Kidney capillary endothelial cell (primary cell): ENCODE results near the gene MAPKAPK2.
"Not testable (repeated sequence)": the region's sequence is repeated elsewhere in the genome, so short reads cannot be mapped to it uniquely, and the experiment has no call there.

ENCODE experiments used
- DNase-seq: peaks from one replicate; pipeline ENCODE4 v3.0.0-alpha.2; 2018; ENCODE audit warnings: low spot score

The MAPKAPK2 gene

DNA sequence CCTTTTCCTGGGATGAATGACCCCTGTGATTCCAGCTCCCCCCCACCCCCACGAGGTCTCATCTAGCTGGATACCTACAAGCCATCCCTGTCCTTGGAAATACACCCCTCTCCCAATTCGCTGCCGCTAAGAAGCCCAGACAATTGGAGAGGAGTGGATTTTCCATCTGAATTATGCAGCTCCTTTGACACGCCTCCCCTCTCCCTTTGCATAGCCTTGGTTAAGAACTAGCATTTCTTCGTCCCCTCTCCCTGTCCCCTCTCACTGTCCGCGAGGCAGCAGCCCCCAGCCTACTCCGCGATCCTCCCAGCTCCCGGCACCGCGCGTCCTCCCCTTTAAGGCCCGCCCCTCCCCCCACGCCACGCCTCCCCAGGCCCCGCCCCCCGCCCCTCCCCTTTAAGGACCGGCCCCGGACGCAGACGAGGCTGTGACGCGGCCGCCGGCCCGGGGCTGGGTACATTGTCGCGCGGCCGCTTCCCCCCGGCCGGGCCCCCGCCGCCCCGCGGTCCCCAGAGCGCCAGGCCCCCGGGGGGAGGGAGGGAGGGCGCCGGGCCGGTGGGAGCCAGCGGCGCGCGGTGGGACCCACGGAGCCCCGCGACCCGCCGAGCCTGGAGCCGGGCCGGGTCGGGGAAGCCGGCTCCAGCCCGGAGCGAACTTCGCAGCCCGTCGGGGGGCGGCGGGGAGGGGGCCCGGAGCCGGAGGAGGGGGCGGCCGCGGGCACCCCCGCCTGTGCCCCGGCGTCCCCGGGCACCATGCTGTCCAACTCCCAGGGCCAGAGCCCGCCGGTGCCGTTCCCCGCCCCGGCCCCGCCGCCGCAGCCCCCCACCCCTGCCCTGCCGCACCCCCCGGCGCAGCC is at the start of gene MAPKAPK2:
Gene MAPKAPK2 (plus strand): TSS at position 428 of the 856 bp plus-strand sequence. CDS start 325 bp downstream, at position 753.
- DNase-seq, result peak; percentile 33

DNA sequence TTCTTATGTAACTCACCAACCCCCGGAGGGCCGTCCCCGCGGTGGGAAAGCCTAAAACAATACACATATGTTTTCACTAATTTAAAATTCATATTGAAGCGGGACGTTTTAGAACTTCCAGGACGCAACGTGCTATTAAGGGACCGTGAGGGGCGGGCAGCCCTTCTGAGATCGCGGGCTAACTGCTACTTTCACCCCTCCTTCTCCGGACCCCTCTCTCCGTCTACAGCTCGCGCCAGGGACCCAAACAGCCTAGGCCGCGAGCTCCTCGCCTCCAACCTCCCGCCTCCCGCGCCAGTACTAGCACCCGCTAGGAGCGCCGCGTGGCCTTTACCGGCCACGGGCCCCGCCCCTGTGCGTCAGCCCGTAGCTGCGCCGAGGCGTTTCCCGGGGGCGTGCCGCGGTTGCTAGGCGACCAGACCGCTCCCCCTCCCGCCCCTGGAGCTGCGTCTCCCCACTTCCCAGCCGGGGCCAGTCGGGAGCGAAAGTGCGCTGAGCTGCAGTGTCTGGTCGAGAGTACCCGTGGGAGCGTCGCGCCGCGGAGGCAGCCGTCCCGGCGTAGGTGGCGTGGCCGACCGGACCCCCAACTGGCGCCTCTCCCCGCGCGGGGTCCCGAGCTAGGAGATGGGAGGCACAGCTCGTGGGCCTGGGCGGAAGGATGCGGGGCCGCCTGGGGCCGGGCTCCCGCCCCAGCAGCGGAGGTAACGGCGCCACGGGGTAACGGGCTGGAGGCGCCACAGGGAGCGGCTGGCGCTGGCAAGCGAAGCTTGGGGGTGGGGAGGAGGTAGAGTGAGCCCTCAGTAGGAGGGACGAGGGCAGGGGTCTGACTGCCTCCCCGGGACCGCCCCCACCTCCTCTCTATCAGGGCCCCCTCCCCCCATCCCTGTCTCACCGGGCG is 49.4 kb upstream of the MAPKAPK2 start, which contains the start of gene DYRK3:
Gene DYRK3 (plus strand): TSS at position 457 of the 898 bp plus-strand sequence. CDS start 168 bp downstream, at position 625.
- peak; percentile 90 for DNase-seq

DNA sequence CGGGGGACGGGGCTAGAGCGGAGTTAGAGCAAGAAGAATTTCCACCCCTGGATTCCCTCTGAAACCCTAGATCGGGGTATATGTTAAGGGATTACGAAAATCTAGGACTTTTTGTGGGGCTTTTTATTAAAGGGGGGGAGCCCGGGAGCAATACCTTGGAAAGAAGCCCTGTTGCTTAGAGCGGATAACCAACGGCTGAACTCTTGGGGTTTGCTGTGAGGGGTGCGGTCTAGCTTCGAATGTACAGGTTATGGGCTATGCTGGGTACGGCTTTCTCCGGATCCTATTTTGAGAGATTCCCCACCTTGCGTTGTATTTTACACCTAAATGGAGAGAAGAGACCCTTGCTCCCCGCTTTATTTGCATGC is 48.7 kb upstream of the MAPKAPK2 start:
- DNase-seq, result no peak

DNA sequence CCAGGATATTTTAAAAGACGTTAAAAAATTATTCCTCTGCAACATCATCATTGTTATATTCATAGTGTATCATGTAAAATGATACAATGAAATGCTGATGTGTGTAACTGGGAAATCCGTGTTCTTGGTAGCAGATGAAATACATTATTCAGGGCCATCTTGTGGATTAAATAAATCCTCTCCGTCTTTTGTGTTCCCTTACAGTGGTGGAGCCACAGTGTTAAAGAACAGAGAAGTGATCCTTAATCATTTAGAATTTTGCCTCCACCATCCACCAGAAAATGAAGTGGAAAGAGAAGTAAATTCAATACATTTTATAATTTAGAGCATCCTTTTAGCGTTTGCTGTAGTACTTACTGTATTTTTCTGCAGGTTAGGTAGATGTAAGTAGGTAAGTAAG is 48.0 kb upstream of the MAPKAPK2 start:
- DNase-seq, result peak; percentile 12

DNA sequence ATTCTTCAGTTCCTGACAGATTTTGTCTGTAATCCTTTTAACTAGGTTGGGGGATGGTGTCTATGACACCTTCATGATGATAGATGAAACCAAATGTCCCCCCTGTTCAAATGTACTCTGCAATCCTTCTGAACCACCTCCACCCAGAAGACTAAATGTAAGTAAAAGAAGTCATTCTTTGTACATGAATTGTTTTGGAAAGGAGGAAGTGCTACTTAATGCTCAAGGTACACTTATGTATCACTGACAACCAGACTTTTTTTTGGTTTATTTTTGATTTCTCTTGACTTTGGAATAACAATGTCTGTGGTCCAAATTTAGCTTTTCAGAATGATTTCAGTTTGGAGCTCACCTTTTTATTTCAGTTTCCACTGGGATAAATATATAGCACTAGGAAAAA is 47.1 kb upstream of the MAPKAPK2 start:
- no peak for DNase-seq

DNA sequence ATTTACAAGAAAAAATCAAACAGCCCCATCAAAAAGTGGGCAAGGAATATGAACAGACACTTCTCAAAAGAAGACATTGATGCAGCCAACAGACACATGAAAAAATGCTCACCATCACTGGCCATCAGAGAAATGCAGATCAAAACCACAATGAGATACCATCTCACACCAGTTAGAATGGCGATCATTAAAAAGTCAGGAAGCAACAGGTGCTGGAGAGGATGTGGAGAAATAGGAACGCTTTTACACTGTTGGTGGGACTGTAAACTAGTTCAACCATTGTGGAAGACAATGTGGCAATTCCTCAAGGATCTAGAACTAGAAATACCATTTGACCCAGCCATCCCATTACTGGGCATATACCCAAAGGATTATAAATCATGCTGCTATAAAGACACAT is 42.6 kb upstream of the MAPKAPK2 start:
- DNase-seq, result not testable (repeated sequence)

DNA sequence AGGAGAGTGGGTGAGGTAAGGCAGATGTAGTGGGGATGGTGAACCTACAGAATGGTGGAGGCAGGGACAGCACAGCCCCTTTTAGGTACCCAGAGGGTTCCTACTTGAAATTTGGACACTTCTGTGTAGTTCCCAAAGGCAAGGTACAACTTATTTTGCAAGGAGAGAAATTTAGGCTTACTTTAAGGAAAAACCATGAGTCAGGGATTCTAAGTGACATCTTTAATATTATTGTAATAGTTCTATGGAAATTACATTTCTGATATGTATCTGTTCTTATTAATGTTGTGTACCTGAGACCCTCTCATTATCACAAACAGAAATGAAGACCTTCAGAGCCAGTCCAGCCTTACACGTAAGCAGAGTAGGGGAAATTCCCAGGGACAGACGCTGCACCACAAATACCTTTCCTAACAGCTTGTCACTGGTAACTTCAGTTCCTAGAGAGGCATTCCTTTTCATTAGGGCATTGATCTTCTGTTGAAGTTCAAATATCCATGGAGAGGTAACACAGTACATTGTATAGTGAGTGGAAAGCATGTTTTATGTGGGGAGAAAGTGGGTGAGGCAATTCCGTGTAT is 41.5 kb upstream of the MAPKAPK2 start:
- no peak for DNase-seq

DNA sequence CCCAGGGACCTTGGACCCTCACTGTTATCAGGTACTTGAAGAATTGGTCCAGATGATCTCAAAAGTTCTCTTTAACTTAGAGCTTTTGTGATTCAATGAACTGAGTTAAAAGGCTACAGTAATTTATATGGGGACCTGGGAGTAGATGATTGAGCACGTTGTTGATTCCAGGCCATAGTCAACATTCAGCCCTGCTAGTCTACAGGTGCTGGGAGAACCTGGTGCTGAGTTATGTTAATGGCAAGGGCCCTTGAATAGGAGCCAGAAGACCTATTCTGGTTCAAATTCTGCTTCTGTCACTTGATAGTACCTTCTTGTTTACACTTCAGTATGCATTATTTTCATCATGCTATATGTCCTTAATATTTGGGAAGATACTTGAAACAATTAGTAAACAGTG is 38.2 kb upstream of the MAPKAPK2 start:
- DNase-seq, result no peak

DNA sequence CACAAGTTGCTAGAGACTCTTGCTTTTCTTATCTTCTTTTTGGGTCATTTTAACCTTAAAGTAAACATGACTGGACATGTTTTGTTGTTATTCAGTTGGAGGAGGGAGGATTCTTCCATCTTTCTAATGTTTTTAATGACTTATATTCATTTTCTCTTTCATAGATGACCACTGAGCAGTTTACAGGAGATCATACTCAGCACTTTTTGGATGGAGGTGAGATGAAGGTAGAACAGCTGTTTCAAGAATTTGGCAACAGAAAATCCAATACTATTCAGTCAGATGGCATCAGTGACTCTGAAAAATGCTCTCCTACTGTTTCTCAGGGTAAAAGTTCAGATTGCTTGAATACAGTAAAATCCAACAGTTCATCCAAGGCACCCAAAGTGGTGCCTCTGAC is 37.5 kb upstream of the MAPKAPK2 start:
- no peak for DNase-seq

DNA sequence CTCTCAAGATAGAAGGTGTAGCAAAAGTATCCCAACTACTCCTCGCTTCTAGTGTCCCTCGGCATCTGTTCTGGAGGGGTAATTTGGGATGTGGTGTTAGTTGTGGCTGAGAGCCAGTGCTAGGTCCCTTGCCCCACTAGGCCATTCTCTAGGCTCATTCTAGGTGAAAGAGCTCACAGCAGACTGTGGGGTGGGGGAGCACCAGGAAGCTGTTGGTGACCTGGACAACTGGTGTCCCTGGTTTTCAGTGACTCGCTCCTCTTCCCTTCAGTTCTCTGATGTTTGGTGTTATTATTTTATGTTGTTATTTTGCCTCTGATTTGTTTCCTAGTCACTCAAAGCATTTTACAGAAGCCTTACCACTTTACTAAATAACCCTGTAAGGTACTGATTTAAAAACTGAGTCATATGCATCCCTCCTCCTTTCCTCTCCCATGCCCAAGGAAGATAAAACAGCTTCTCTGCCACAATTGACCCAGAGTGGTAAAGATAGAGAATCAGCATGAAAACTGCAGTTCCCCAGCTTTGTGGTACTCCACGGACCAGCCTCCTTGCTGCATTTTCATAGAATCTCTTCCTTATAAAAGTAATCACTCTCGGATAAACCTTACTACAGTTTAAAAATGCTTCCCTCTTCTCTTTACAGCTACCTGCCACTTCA is 35.3 kb upstream of the MAPKAPK2 start:
- peak; percentile 20 for DNase-seq

DNA sequence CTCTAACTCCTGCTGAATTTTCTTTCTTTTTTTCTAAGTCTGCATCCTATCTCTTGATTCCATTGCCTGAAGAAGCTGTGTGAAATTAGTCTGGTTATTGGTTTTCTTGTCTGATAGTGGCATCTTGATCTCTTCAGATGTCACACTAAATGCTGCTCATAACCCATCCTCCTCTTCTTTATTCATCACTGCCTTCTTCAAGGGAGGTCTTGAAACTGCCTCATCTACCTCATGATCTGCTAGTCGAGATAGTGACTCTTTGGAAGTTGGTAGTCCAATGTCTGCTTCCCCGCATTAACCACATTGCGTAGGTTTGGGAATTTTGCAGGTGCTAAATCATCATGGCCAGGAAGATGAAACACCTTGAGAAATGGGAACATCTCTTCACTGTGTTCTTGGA is 33.7 kb upstream of the MAPKAPK2 start:
- no peak for DNase-seq

DNA sequence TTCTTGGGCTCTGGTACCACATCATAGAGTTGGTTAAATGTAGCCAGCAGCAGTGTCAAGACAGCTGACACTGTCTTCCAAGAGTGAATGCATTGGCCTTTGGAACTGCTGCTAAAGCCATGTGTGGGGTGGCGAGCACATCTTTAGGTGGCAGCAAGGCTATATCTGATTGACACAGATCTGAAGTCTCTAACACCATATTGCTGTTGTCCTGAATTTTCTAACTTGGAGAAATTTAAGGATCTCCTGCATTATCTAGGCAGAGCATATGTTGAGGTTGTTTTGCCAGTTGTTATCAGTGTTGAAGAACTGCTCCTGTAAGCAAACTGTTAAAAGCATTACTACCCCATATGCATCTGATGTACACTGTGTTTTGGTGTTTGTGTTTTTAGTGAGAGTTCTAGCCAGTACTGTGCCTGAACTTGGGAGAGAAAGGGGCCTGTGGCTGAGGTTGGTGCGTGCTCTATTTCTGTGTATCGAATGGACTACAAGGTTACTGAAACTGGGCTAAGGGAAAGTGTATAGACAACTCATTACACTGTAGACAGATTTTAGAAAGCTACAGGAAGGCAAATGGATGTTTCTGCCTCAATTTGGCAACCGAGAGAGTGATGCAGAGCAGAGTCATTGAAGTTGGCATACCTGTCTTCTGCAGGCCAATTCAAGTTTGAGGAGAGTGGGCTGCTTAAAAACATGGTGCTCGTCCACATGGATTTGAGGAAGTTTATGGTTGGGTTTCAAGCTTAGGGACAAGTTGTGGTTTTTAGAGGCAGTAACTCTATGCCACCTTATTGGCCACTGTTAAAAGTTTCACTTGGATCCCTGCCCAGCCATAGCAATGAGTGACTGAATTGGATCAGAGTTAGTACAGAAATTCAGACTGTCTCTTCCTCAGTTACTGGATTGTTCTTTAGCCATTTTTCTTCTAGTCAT is 32.5 kb upstream of the MAPKAPK2 start:
- no peak for DNase-seq

DNA sequence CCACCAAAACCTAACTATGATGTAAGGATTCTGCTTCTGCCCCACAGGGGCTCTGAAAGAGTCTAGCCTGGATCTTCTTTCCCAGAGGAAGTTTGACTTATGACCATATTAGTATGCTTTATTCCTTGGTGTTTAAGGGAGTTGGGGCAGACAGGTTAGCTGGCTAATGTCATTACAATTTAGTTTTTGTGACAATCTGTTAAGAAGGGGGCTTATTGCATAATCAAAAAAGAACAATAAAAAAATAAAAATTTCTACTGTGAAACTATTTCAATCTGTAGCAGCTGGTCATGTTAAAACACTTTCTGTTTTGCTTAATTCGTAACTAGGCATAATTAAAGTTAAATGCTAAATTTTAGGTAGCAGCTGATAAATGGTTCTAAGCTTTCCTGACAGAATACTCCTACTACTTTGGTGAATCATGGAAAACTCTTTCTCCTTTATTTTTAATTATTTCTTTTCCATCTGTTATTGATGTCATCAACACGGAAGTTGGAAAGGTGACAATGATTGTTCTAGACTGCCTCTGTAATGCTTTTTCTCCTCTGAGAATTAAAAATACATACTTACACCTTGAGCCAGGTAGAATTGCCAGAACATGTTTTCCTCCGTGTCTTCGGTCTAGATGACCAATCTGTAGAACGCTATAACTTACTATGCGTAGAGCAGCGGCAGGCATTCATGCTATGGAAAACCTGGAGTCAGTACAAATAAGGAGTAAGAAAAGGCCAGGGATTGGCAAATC is 30.8 kb upstream of the MAPKAPK2 start:
- no peak for DNase-seq

DNA sequence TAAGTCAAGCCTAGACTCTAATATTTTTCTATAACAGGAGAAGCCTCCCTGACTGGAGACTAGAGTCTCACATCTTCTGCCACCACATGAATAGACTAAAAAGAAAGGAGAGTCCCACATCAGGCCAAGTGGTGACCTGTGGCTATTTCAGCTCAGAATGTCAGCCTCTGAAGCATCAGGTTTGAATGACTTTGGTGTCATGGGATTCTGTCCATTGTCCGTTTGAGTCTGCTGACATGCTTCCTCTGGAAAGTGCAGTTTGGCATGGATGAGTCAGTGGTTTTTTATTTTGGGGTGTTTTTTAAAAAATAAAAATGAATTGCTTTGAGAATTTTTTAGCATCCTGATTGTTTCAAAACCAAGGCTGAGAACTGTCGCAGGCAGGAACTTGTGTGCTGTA is 29.9 kb upstream of the MAPKAPK2 start:
- DNase-seq, result peak; percentile 72

DNA sequence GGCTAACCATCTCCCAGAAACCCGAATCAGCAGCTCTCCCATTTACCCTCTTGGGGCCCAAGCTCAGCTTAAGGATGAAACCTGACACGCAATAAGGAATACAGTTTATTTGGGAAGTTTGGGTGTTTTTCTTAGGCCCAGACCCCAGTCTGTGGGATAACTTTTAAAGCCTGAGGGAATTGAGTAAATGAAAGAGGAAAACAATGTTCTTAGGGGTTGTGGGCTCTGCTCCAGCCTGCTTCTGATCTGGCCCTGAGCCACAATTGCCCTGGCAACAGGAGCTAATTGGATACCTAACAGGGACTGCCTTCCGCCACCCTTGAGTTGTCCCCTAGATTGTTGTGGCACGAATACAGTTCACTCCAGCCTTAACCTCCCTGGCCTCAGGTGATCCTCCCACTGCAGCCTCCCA is 29.2 kb upstream of the MAPKAPK2 start:
- DNase-seq, result no peak

DNA sequence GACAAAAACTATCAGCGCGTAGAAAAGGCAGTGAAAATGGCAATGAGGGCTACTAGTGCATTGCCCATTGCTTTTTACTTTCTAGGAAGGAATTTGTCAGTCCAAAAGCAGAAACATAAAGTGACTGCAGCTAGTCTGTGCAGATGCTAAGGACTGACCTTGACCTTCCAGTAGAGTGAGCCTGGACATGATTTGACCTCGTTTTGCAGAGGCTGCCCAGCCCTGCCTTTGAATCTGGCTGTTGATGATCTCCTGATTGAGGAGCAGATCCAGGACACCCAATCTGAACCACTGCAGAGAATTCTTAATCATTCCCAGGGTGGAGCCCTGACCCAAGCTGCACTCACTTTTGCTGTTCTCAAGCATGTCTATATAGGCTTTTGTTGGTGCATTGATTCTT is 27.8 kb upstream of the MAPKAPK2 start:
- no peak for DNase-seq

DNA sequence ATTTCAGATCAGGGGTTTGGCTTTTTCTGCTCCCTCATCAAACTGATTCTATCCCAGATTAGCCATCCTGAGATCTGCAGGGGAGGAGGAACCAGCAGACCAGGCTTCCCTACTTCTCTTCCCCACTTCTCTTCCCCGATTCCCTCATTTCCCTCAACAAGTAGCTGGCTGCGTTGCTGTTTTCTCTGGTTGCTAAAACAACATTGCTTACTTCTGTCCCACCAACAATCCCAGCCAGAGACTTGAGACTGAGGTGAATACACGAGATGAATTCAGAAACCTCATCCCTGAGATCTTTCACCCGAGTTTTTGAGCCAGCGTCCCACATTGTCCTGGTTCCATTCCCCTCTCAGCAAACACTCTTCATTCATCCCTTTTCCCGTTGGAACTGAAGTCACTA is 27.0 kb upstream of the MAPKAPK2 start:
- DNase-seq, result no peak

DNA sequence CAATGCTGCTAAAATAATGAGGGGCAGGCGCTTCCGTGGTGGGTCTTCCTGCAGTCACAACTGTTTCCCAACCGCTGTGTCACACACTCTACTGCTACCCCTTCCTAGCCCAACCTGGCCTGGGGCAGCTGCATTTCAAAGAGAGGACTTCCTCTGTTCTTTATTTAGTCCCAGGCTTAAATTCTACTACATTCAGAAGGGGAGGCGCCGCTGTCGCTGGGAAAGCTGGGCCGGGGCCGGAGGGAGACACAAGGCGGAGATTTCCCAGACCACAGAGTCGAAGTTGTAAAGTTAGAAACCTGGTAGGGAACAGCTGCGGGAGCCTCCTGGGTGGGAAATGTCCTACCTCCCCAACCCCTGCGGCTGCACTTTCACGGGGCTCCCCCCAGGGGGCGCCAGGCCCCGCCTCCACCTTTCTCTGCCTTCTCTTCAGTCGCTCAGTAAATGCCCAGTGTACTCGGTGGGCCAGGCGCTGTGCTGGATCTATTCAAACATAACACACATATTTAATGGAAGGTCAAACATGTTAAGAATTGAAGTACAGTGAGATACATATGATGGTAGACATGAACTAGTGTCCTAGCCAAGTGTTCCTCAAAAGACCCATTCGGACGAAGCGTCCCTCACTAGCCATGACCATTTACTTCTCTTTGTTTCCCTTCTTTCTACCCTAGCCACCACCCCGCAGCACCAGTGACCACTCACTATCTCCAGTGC is 26.3 kb upstream of the MAPKAPK2 start:
- peak; percentile 34 for DNase-seq

DNA sequence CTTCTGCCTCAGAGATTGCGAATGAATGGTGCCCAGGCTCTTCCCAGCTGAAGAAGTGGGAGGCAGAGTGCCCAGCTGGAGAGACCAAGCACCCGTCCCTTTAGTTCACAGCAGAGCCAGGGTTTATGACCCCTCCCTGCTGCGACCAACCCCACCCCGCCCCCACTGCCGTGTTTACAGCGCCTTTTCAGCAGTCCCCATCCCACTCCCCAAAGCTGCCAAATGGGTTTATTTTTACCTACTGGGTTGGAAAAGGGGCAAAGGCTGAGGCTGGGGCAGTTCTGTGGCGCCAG is 25.8 kb upstream of the MAPKAPK2 start:
- no peak for DNase-seq

DNA sequence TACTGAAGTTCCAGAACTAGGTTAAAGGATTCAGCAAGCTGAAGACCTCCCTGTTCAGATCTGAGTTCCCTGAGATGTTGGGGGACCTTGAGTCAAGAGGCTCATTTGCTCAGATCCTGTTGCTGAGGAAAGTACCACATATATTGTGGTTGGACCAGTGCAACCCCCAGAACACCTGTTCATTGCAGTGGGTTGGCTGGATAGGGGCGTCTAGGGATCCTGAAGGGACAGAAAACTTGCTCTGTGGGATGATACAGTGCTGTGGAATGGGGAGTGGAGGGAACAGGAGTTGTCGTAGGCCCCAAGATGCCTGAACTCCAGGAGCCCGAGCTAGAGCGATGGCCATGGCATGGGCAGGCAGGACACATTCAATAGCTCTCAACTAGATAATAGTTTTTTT is 24.6 kb upstream of the MAPKAPK2 start:
- DNase-seq, result no peak
